GM12872 (cell line): ENCODE results near the gene PCYT1A.

Source experiments
- CTCF ChIP-seq: IDR thresholded peaks from 3 replicates; pipeline ENCODE4 v1.5.1; 2011; ENCODE audit warnings: low read depth, mild to moderate bottlenecking, low read length, moderate library complexity; ENCODE audit not compliant: insufficient read depth

PCYT1A gene

GRCh38 chr3:196227121-196227561 is 60.4 kb downstream of the PCYT1A start:
- no peak for TF ChIP-seq CTCF

GRCh38 chr3:196225763-196226364 is 61.7 kb downstream of the PCYT1A start:
- no peak for TF ChIP-seq CTCF

- TF ChIP-seq CTCF = no peak
Observed at GRCh38 chr3:196225086-196225485, 62.4 kb downstream of the PCYT1A start.

GRCh38 chr3:196222876-196223595 is 64.5 kb downstream of the PCYT1A start:
- no peak for TF ChIP-seq CTCF

GRCh38 chr3:196220991-196221390 is 66.5 kb downstream of the PCYT1A start:
- TF ChIP-seq CTCF = no peak

GRCh38 chr3:196220587-196220986 is 66.9 kb downstream of the PCYT1A start:
- TF ChIP-seq CTCF = no peak

- no peak for TF ChIP-seq CTCF
Observed at GRCh38 chr3:196219970-196220311, 67.6 kb downstream of the PCYT1A start.
